Endodermal cell (in vitro differentiated cells): Measurements from ENCODE around the gene OR14J1. TPM values are rescaled to one million over a fixed set of nuclear protein-coding genes. Genes with fewer than 3 reads are reported as not detected.
A peak's percentile ranks its signal among the peaks of the same experiment; 100 is the strongest.
"Not testable (repeated sequence)": the region's sequence is repeated elsewhere in the genome, so short reads cannot be mapped to it uniquely, and the experiment has no call there.

ENCODE experiments used
- DNase-seq: peaks from one replicate; pipeline ENCODE4 v3.0.0-alpha.2; 2017
- H3K27ac ChIP-seq: 2 replicates; pipeline ENCODE4 v1.5.1; 2013; ENCODE audit warnings: mild to moderate bottlenecking, low read depth, low read length, moderate library complexity
- H3K27me3 ChIP-seq: 2 replicates; pipeline ENCODE4 v1.6.1; 2013; ENCODE audit warnings: mild to moderate bottlenecking, low read length, moderate library complexity; ENCODE audit not compliant: insufficient read depth, control insufficient read depth, poor library complexity, severe bottlenecking
- H3K36me3 ChIP-seq: 2 replicates; pipeline ENCODE4 v1.7.0; 2013; ENCODE audit warnings: mild to moderate bottlenecking, low read length, moderate library complexity; ENCODE audit not compliant: control insufficient read depth, insufficient read depth
- H3K4me1 ChIP-seq: one replicate; pipeline ENCODE4 v1.7.0; 2013; ENCODE audit warnings: low read length; ENCODE audit not compliant: control insufficient read depth, insufficient read depth
- H3K4me3 ChIP-seq: 2 replicates; pipeline ENCODE4 v1.5.1; 2013; ENCODE audit warnings: mild to moderate bottlenecking, low read length, moderate library complexity
- H3K9ac ChIP-seq: 2 replicates; pipeline ENCODE4 v1.6.1; 2013; ENCODE audit warnings: mild to moderate bottlenecking, low read length, moderate library complexity; ENCODE audit not compliant: poor library complexity, severe bottlenecking; ENCODE audit errors: extremely low read depth
- H3K9me3 ChIP-seq: 2 replicates; pipeline ENCODE4 v1.6.1; 2013; ENCODE audit warnings: mild to moderate bottlenecking, low read length, moderate library complexity; ENCODE audit not compliant: control insufficient read depth
- H3K27ac Mint-ChIP-seq: 2 replicates; pipeline ENCODE4 v1.8.0; 2020; ENCODE audit warnings: mixed read lengths
- H3K27me3 Mint-ChIP-seq: 2 replicates; pipeline ENCODE4 v1.8.0; 2021; ENCODE audit warnings: mild to moderate bottlenecking, mixed read lengths; ENCODE audit not compliant: insufficient read depth
- H3K36me3 Mint-ChIP-seq: 2 replicates; pipeline ENCODE4 v1.8.0; 2020; ENCODE audit warnings: low read depth, mixed read lengths
- H3K4me1 Mint-ChIP-seq: 2 replicates; pipeline ENCODE4 v1.8.0; 2020; ENCODE audit warnings: mixed read lengths
- H3K4me3 Mint-ChIP-seq: 2 replicates; pipeline ENCODE4 v1.8.0; 2020; ENCODE audit warnings: mild to moderate bottlenecking, moderate library complexity, mixed read lengths
- H3K9me3 Mint-ChIP-seq: 2 replicates; pipeline ENCODE4 v1.8.0; 2020; ENCODE audit warnings: mild to moderate bottlenecking, mixed read lengths
- CTCF ChIP-seq: fragments of 200-600 bp; sonication (generic); conservative IDR thresholded peaks from 2 replicates; pipeline ENCODE4 v1.5.0; 2021; ENCODE audit warnings: antibody characterized with exemption, mild to moderate bottlenecking
- WGBS, 2 experiments: methylation state at CpG; one replicate each; pipeline versions ENCODE4 v1.1.5 to v1.1.7; 2013; ENCODE audit warnings: missing lambda C conversion rate in 2 of 2, mixed read lengths in 1 of 2; ENCODE audit not compliant: insufficient coverage in 1 of 2, insufficient read length in 1 of 2; 5-methylcytosine and 5-hydroxymethylcytosine counted together
- total RNA-seq, 2 donors: library from RNA; stranded (reverse); fragmentation: NEBNext Ultra II Directional in 1 of 2; extraction: Animal tissue kit (Norgen Biotek cat#: 25700) in 1 of 2; gene quantifications; 2 replicates in 1 of 2; 3 replicates in 1 of 2; pipeline ENCODE4 v1.2.1, GENCODE V29; 2021

Gene OR14J1
- total RNA-seq, 2 donors from 2014 or later: not detected

- Histone ChIP-seq H3K36me3 (no peaks in the 10 kb centered on the region), H3K27me3 (no peaks in the 10 kb centered on the region), H3K4me1 (no peaks in the 10 kb centered on the region), H3K9me3 (no peaks in the 10 kb centered on the region), H3K4me3 (no peak overlapping the region), H3K27ac (no peak overlapping the region), H3K9ac (no peak overlapping the region)
- WGBS, 2 experiments: 97 to 100% methylated on average over 3 of the region's 3 CpGs
- Mint-ChIP-seq H3K9me3 (no peaks in the 10 kb centered on the region), H3K36me3 (no peaks in the 10 kb centered on the region), H3K27ac (no peak overlapping the region), H3K27me3 (no peaks in the 10 kb centered on the region), H3K4me3 (no peak overlapping the region), H3K4me1 (peaks cover 13% of the 10 kb centered on the region)
- no peak for TF ChIP-seq CTCF
- no peak for DNase-seq
Observed at GRCh38 chr6:29345380-29345779, 43.9 kb downstream of the OR14J1 start.

- not testable (repeated sequence) for H3K36me3 Mint-ChIP-seq, H3K4me1 ChIP-seq, H3K27ac ChIP-seq, H3K27me3 Mint-ChIP-seq, H3K9me3 Mint-ChIP-seq, H3K4me3 ChIP-seq, H3K4me3 Mint-ChIP-seq, H3K36me3 ChIP-seq, DNase-seq, H3K9ac ChIP-seq, H3K9me3 ChIP-seq, H3K27ac Mint-ChIP-seq, H3K27me3 ChIP-seq, H3K4me1 Mint-ChIP-seq
- 90 to 98% methylated on average over 3 of the region's 3 CpGs for WGBS, 2 experiments
Observed at GRCh38 chr6:29349348-29349747, 47.8 kb downstream of the OR14J1 start.

GRCh38 chr6:29354980-29355379, 53.5 kb downstream of the OR14J1 start:
- Histone ChIP-seq H3K4me1 (no peaks in the 10 kb centered on the region), H3K4me3 (no peak overlapping the region), H3K36me3 (no peaks in the 10 kb centered on the region), H3K9me3 (peaks cover 6% of the 10 kb centered on the region), H3K9ac (no peak overlapping the region), H3K27me3 (no peaks in the 10 kb centered on the region), H3K27ac (no peak overlapping the region)
- no peaks in the 10 kb centered on the region for H3K36me3 Mint-ChIP-seq
- no peak for TF ChIP-seq CTCF
- no peak overlapping the region for H3K4me3 Mint-ChIP-seq
- no peak overlapping the region for H3K27ac Mint-ChIP-seq
- H3K4me1 Mint-ChIP-seq: peaks cover 2% of the 10 kb centered on the region
- H3K9me3 Mint-ChIP-seq: peaks cover 5% of the 10 kb centered on the region
- H3K27me3 Mint-ChIP-seq: peaks cover 3% of the 10 kb centered on the region
- DNase-seq: no peak

GRCh38 chr6:29355603-29356002, 54.1 kb downstream of the OR14J1 start:
- 83% methylated on average over 1 of the region's 1 CpG; no CpG with 5 or more reads in 1 of the 2 experiments for whole genome bisulfite sequencing, 2 experiments
- no peaks in the 10 kb centered on the region for H3K36me3 Mint-ChIP-seq
- peaks cover 5% of the 10 kb centered on the region for H3K9me3 Mint-ChIP-seq
- Histone ChIP-seq H3K9me3 (peaks cover 6% of the 10 kb centered on the region), H3K9ac (no peak overlapping the region), H3K36me3 (no peaks in the 10 kb centered on the region), H3K4me1 (no peaks in the 10 kb centered on the region), H3K27me3 (no peaks in the 10 kb centered on the region), H3K4me3 (no peak overlapping the region), H3K27ac (no peak overlapping the region)
- H3K27ac Mint-ChIP-seq: no peak overlapping the region
- peak; percentile 55 for DNase-seq
- H3K27me3 Mint-ChIP-seq: peaks cover 5% of the 10 kb centered on the region
- H3K4me3 Mint-ChIP-seq: no peak overlapping the region
- TF ChIP-seq CTCF: peak; percentile 45
- H3K4me1 Mint-ChIP-seq: peaks cover 2% of the 10 kb centered on the region
